ENCODE results near the gene PKMYT1. TPM values are rescaled to one million over a fixed set of nuclear protein-coding genes. Genes with fewer than 3 reads are reported as not detected.
A peak's percentile ranks its signal among the peaks of the same experiment; 100 is the strongest.

Gene PKMYT1
- total RNA-seq, 1 experiment from 2014 or later = 12.5 TPM

- in situ Hi-C loops (cut with HindIII; ENCODE audit: low pct_unique_long_range_greater_than_20kb, low sequenced_read_pairs) = no loop called here
- DNase-seq (ENCODE audit: low read depth, low spot score) = no peak
Observed at GRCh38 chr16:3007059-3007956, 27.1 kb upstream of the PKMYT1 start.

GRCh38 chr16:3004781-3005284 lies 24.6 kb upstream of the PKMYT1 start:
- DNase-seq (ENCODE audit: low read depth, low spot score) = no peak
- in situ Hi-C loops (cut with HindIII; ENCODE audit: low pct_unique_long_range_greater_than_20kb, low sequenced_read_pairs) = no loop called here

GRCh38 chr16:3004319-3004718 lies 24.1 kb upstream of the PKMYT1 start:
- DNase-seq (ENCODE audit: low read depth, low spot score) = no peak
- in situ Hi-C loops (cut with HindIII; ENCODE audit: low pct_unique_long_range_greater_than_20kb, low sequenced_read_pairs) = no loop called here

- in situ Hi-C loops (cut with HindIII; ENCODE audit: low pct_unique_long_range_greater_than_20kb, low sequenced_read_pairs) = no loop called here
- peak; percentile 98 for DNase-seq (ENCODE audit: low read depth, low spot score)
Observed at GRCh38 chr16:3003582-3004270, 23.5 kb upstream of the PKMYT1 start.

GRCh38 chr16:3001316-3001715 lies 21.1 kb upstream of the PKMYT1 start:
- in situ Hi-C loops (cut with HindIII; ENCODE audit: low pct_unique_long_range_greater_than_20kb, low sequenced_read_pairs) = no loop called here
- DNase-seq (ENCODE audit: low read depth, low spot score) = no peak

- in situ Hi-C loops (cut with HindIII; ENCODE audit: low pct_unique_long_range_greater_than_20kb, low sequenced_read_pairs) = no loop called here
- no peak for DNase-seq (ENCODE audit: low read depth, low spot score)
Observed at GRCh38 chr16:3000540-3000939, 20.3 kb upstream of the PKMYT1 start.

- in situ Hi-C loops (cut with HindIII; ENCODE audit: low pct_unique_long_range_greater_than_20kb, low sequenced_read_pairs) = no loop called here
- DNase-seq (ENCODE audit: low read depth, low spot score) = no peak
Observed at GRCh38 chr16:2999929-3000328, 19.7 kb upstream of the PKMYT1 start.

GRCh38 chr16:2996298-2996697 lies 16.1 kb upstream of the PKMYT1 start:
- in situ Hi-C loops (cut with HindIII; ENCODE audit: low pct_unique_long_range_greater_than_20kb, low sequenced_read_pairs) = no loop called here

GRCh38 chr16:2992383-2993081 lies 12.3 kb upstream of the PKMYT1 start:
- in situ Hi-C loops (cut with HindIII; ENCODE audit: low pct_unique_long_range_greater_than_20kb, low sequenced_read_pairs) = no loop called here

More at GRCh38 chr16:2996298-2996697, 16.1 kb upstream of the PKMYT1 start:
- no peak for DNase-seq (ENCODE audit: low read depth, low spot score)

GRCh38 chr16:2991566-2992261 lies 11.5 kb upstream of the PKMYT1 start:
- in situ Hi-C loops (cut with HindIII; ENCODE audit: low pct_unique_long_range_greater_than_20kb, low sequenced_read_pairs) = no loop called here
- DNase-seq (ENCODE audit: low read depth, low spot score) = no peak

More at GRCh38 chr16:2992383-2993081, 12.3 kb upstream of the PKMYT1 start:
- no peak for DNase-seq (ENCODE audit: low read depth, low spot score)

GRCh38 chr16:2990891-2991290 lies 10.6 kb upstream of the PKMYT1 start:
- in situ Hi-C loops (cut with HindIII; ENCODE audit: low pct_unique_long_range_greater_than_20kb, low sequenced_read_pairs) = no loop called here

GRCh38 chr16:2988590-2989099 lies 8.4 kb upstream of the PKMYT1 start:
- in situ Hi-C loops (cut with HindIII; ENCODE audit: low pct_unique_long_range_greater_than_20kb, low sequenced_read_pairs) = no loop called here
- no peak for DNase-seq (ENCODE audit: low read depth, low spot score)

More at GRCh38 chr16:2990891-2991290, 10.6 kb upstream of the PKMYT1 start:
- DNase-seq (ENCODE audit: low read depth, low spot score) = no peak

- in situ Hi-C loops (cut with HindIII; ENCODE audit: low pct_unique_long_range_greater_than_20kb, low sequenced_read_pairs) = no loop called here
- no peak for DNase-seq (ENCODE audit: low read depth, low spot score)
Observed at GRCh38 chr16:2987833-2988232, 7.6 kb upstream of the PKMYT1 start.

GRCh38 chr16:2987286-2987685 lies 7.0 kb upstream of the PKMYT1 start:
- no peak for DNase-seq (ENCODE audit: low read depth, low spot score)
- in situ Hi-C loops (cut with HindIII; ENCODE audit: low pct_unique_long_range_greater_than_20kb, low sequenced_read_pairs) = no loop called here

- in situ Hi-C loops (cut with HindIII; ENCODE audit: low pct_unique_long_range_greater_than_20kb, low sequenced_read_pairs) = no loop called here
- no peak for DNase-seq (ENCODE audit: low read depth, low spot score)
Observed at GRCh38 chr16:2986623-2987188, 6.5 kb upstream of the PKMYT1 start.

GRCh38 chr16:2985893-2986355 lies 5.7 kb upstream of the PKMYT1 start:
- no peak for DNase-seq (ENCODE audit: low read depth, low spot score)
- in situ Hi-C loops (cut with HindIII; ENCODE audit: low pct_unique_long_range_greater_than_20kb, low sequenced_read_pairs) = no loop called here

- in situ Hi-C loops (cut with HindIII; ENCODE audit: low pct_unique_long_range_greater_than_20kb, low sequenced_read_pairs) = no loop called here
- no peak for DNase-seq (ENCODE audit: low read depth, low spot score)
Observed at GRCh38 chr16:2985462-2985861, 5.2 kb upstream of the PKMYT1 start.

Measured in SK-MEL-5 (cell line).